ENCODE measurements around the gene FIG4. TPM values are rescaled to one million over a fixed set of nuclear protein-coding genes. Genes with fewer than 3 reads are reported as not detected.

FIG4 gene
- total RNA-seq, 1 donor from 2014 or later, result 14.7 TPM

GRCh38 chr6:109747221-109747620 is 56.1 kb downstream of the FIG4 start:
- no peaks in the 10 kb centered on the region for H3K27me3 ChIP-seq (ENCODE audit: control insufficient read depth, insufficient read depth, low read length)
- H3K36me3 ChIP-seq (ENCODE audit: control insufficient read depth, insufficient read depth, low read length), result no peaks in the 10 kb centered on the region
- H3K4me3 ChIP-seq (ENCODE audit: low read depth, low read length), result no peak overlapping the region
- TF ChIP-seq CTCF (IDR thresholded peaks at IDR 0.05; ENCODE audit: insufficient read depth, low read length, severe bottlenecking), result no peak
- FAIRE-seq, result no peak
- no peak for DNase-seq (ENCODE audit: low read depth)

GRCh38 chr6:109759098-109759955 is 68.2 kb downstream of the FIG4 start:
- no peaks in the 10 kb centered on the region for H3K27me3 ChIP-seq (ENCODE audit: control insufficient read depth, insufficient read depth, low read length)
- FAIRE-seq (no peak), DNase-seq (ENCODE audit: low read depth) (no peak)
- TF ChIP-seq CTCF (IDR thresholded peaks at IDR 0.05; ENCODE audit: insufficient read depth, low read length, severe bottlenecking), result no peak
- no peaks in the 10 kb centered on the region for H3K36me3 ChIP-seq (ENCODE audit: control insufficient read depth, insufficient read depth, low read length)
- no peak overlapping the region for H3K4me3 ChIP-seq (ENCODE audit: low read depth, low read length)

- Histone ChIP-seq H3K4me3 (ENCODE audit: low read depth, low read length) (no peak overlapping the region), H3K27me3 (ENCODE audit: control insufficient read depth, insufficient read depth, low read length) (no peaks in the 10 kb centered on the region), H3K36me3 (ENCODE audit: control insufficient read depth, insufficient read depth, low read length) (no peaks in the 10 kb centered on the region)
- DNase-seq (ENCODE audit: low read depth) (peak; percentile 57), FAIRE-seq (no peak)
- TF ChIP-seq CTCF (IDR thresholded peaks at IDR 0.05; ENCODE audit: insufficient read depth, low read length, severe bottlenecking), result no peak
Observed at GRCh38 chr6:109760208-109760607, 69.1 kb downstream of the FIG4 start.

- Histone ChIP-seq H3K27me3 (ENCODE audit: control insufficient read depth, insufficient read depth, low read length) (no peaks in the 10 kb centered on the region), H3K36me3 (ENCODE audit: control insufficient read depth, insufficient read depth, low read length) (no peaks in the 10 kb centered on the region), H3K4me3 (ENCODE audit: low read depth, low read length) (no peak overlapping the region)
- no peak for TF ChIP-seq CTCF (IDR thresholded peaks at IDR 0.05; ENCODE audit: insufficient read depth, low read length, severe bottlenecking)
- DNase-seq (ENCODE audit: low read depth) (no peak), FAIRE-seq (no peak)
Observed at GRCh38 chr6:109762166-109762565, 71.1 kb downstream of the FIG4 start.

GRCh38 chr6:109762769-109763441 is 71.8 kb downstream of the FIG4 start:
- TF ChIP-seq CTCF (IDR thresholded peaks at IDR 0.05; ENCODE audit: insufficient read depth, low read length, severe bottlenecking), result no peak
- FAIRE-seq, result no peak
- no peak for DNase-seq (ENCODE audit: low read depth)
- H3K27me3 ChIP-seq (ENCODE audit: control insufficient read depth, insufficient read depth, low read length), result no peaks in the 10 kb centered on the region
- no peak overlapping the region for H3K4me3 ChIP-seq (ENCODE audit: low read depth, low read length)
- H3K36me3 ChIP-seq (ENCODE audit: control insufficient read depth, insufficient read depth, low read length), result no peaks in the 10 kb centered on the region

All from bronchial epithelial cell (primary cell).